ENCODE results near the gene EPHB1. TPM values are rescaled to one million over a fixed set of nuclear protein-coding genes. Genes with fewer than 3 reads are reported as not detected.

EPHB1 gene
- polyA plus RNA-seq, 3 donors: 0.06 to 0.55 TPM; not detected in 1

GRCh38 chr3:134959516-134959915 is 164.5 kb downstream of the EPHB1 start:
- no peaks in the 10 kb centered on the region for H3K36me3 ChIP-seq (replicated peaks in 1 of 2; ENCODE audit: control insufficient read depth in 1 of 2, insufficient read depth in 2 of 2, low read length in 2 of 2)
- DNase-seq: no peak
- H3K4me3 Mint-ChIP-seq: no peak overlapping the region
- peaks cover 1 to 4% (median 2%) of the 10 kb centered on the region in 3 donors for H3K27me3 Mint-ChIP-seq (ENCODE audit: low read depth in 3 of 3)
- H3K9ac ChIP-seq (ENCODE audit: insufficient read depth, low read length, poor library complexity, severe bottlenecking): no peak overlapping the region
- H3K9me3 ChIP-seq (replicated peaks in 1 of 2; ENCODE audit: control insufficient read depth in 1 of 2, insufficient read depth in 1 of 2, low read length in 2 of 2): no peaks in the 10 kb centered on the region
- TF ChIP-seq, protein P1, sequence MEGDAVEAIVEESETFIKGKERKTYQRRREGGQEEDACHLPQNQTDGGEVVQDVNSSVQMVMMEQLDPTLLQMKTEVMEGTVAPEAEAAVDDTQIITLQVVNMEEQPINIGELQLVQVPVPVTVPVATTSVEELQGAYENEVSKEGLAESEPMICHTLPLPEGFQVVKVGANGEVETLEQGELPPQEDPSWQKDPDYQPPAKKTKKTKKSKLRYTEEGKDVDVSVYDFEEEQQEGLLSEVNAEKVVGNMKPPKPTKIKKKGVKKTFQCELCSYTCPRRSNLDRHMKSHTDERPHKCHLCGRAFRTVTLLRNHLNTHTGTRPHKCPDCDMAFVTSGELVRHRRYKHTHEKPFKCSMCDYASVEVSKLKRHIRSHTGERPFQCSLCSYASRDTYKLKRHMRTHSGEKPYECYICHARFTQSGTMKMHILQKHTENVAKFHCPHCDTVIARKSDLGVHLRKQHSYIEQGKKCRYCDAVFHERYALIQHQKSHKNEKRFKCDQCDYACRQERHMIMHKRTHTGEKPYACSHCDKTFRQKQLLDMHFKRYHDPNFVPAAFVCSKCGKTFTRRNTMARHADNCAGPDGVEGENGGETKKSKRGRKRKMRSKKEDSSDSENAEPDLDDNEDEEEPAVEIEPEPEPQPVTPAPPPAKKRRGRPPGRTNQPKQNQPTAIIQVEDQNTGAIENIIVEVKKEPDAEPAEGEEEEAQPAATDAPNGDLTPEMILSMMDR (IDR thresholded peaks at IDR 0.05): no peak
- H3K79me2 ChIP-seq (ENCODE audit: insufficient read depth, low read length): no peaks in the 10 kb centered on the region
- no peaks in the 10 kb centered on the region for H4K20me1 ChIP-seq (ENCODE audit: insufficient read depth, low read length)
- intact Hi-C loops (cut with micrococcal nuclease): no loop called here
- no peak overlapping the region for H3K4me2 ChIP-seq (replicated peaks; ENCODE audit: extremely low read depth, low read length, poor library complexity, severe bottlenecking)
- no peak overlapping the region for H3K4me3 ChIP-seq (replicated peaks in 1 of 3; ENCODE audit: low read depth in 2 of 3, low read length in 3 of 3)
- no peak overlapping the region for H3K27ac Mint-ChIP-seq
- H3K4me1 Mint-ChIP-seq: no peaks in the 10 kb centered on the region
- H3K27ac ChIP-seq (ENCODE audit: low read depth in 1 of 2, low read length in 2 of 2): no peak overlapping the region
- no peaks in the 10 kb centered on the region for H3K4me1 ChIP-seq (ENCODE audit: control insufficient read depth in 1 of 2, insufficient read depth in 2 of 2, low read length in 2 of 2)
- no peaks in the 10 kb centered on the region for H3K27me3 ChIP-seq (ENCODE audit: control insufficient read depth in 2 of 2, insufficient read depth in 2 of 2, low read length in 2 of 2)
- H3K36me3 Mint-ChIP-seq: no peaks in the 10 kb centered on the region
- H3K9me3 Mint-ChIP-seq: peaks cover 0 to 4% (median 2%) of the 10 kb centered on the region in 7 donors
- no peak overlapping the region for H2AFZ ChIP-seq (ENCODE audit: insufficient read depth, low read depth, low read length, poor library complexity, severe bottlenecking)

DNA sequence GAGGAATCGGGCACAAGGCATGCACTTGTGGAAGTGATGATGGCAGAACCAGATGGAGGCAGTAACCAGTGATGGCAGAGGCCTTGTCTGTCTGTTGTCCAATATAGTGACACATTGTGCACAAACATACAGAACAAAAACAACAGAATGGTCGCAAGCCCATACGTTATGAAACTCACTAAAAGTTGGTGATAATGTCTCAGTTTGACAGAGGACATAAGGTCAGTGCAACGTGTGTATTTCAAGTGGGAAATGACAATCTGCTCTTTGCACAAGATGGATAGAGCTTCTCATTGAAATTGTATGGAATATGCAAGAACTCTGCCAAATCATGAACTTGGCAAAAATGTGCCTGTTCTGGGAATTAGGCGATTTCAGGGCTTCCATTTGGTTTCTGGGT is 169.2 kb downstream of the EPHB1 start:
- H3K27ac ChIP-seq (ENCODE audit: low read depth in 1 of 2, low read length in 2 of 2): no peak overlapping the region
- H3K27ac Mint-ChIP-seq: no peak overlapping the region
- H2AFZ ChIP-seq (ENCODE audit: insufficient read depth, low read depth, low read length, poor library complexity, severe bottlenecking): no peak overlapping the region
- DNase-seq: no peak
- H3K79me2 ChIP-seq (ENCODE audit: insufficient read depth, low read length): no peaks in the 10 kb centered on the region
- intact Hi-C loops (cut with micrococcal nuclease): no loop called here
- H4K20me1 ChIP-seq (ENCODE audit: insufficient read depth, low read length): no peaks in the 10 kb centered on the region
- H3K4me3 Mint-ChIP-seq: no peak overlapping the region
- H3K4me2 ChIP-seq (replicated peaks; ENCODE audit: extremely low read depth, low read length, poor library complexity, severe bottlenecking): no peak overlapping the region
- TF ChIP-seq, protein P1 (IDR thresholded peaks at IDR 0.05): no peak
- no peaks in the 10 kb centered on the region for H3K9me3 ChIP-seq (replicated peaks in 1 of 2; ENCODE audit: control insufficient read depth in 1 of 2, insufficient read depth in 1 of 2, low read length in 2 of 2)
- WGBS (ENCODE audit: insufficient coverage): 94% methylated on average over 3 of the region's 5 CpGs
- no peaks in the 10 kb centered on the region for H3K36me3 Mint-ChIP-seq
- no peaks in the 10 kb centered on the region for H3K36me3 ChIP-seq (replicated peaks in 1 of 2; ENCODE audit: control insufficient read depth in 1 of 2, insufficient read depth in 2 of 2, low read length in 2 of 2)
- no peak overlapping the region for H3K9ac ChIP-seq (ENCODE audit: insufficient read depth, low read length, poor library complexity, severe bottlenecking)
- H3K27me3 Mint-ChIP-seq (ENCODE audit: low read depth in 3 of 3): peaks cover 1 to 6% (median 5%) of the 10 kb centered on the region in 3 donors
- H3K4me3 ChIP-seq (replicated peaks in 1 of 3; ENCODE audit: low read depth in 2 of 3, low read length in 3 of 3): no peak overlapping the region
- no peaks in the 10 kb centered on the region for H3K27me3 ChIP-seq (ENCODE audit: control insufficient read depth in 2 of 2, insufficient read depth in 2 of 2, low read length in 2 of 2)
- H3K4me1 ChIP-seq (ENCODE audit: control insufficient read depth in 1 of 2, insufficient read depth in 2 of 2, low read length in 2 of 2): no peaks in the 10 kb centered on the region
- H3K9me3 Mint-ChIP-seq: peaks cover 0 to 4% (median 0%) of the 10 kb centered on the region in 7 donors
- no peaks in the 10 kb centered on the region for H3K4me1 Mint-ChIP-seq
